HG02943 (cell line): Measurements from ENCODE around the gene NAA80.
"Not testable (repeated sequence)": the region's sequence is repeated elsewhere in the genome, so short reads cannot be mapped to it uniquely, and the experiment has no call there.

Source experiments
- ATAC-seq: cut with Tn5 transposase; IDR thresholded peaks from one replicate; pipeline ENCODE4 v1.9.1; 2021; ENCODE audit warnings: mild to moderate bottlenecking, low read depth, moderate library complexity; ENCODE audit not compliant: unreplicated experiment

NAA80 gene

GRCh38 chr3:50317300-50317699, 18.1 kb upstream of the NAA80 start:
- no peak for ATAC-seq

GRCh38 chr3:50316657-50317242, 17.5 kb upstream of the NAA80 start:
- ATAC-seq: no peak

GRCh38 chr3:50314816-50315215, 15.6 kb upstream of the NAA80 start:
- ATAC-seq: no peak

GRCh38 chr3:50314342-50314741, 15.1 kb upstream of the NAA80 start:
- ATAC-seq: no peak

GRCh38 chr3:50312041-50312440, 12.8 kb upstream of the NAA80 start:
- not testable (repeated sequence) for ATAC-seq

GRCh38 chr3:50304601-50305000, 5.4 kb upstream of the NAA80 start:
- no peak for ATAC-seq

GRCh38 chr3:50303013-50303815, 4.0 kb upstream of the NAA80 start, which contains the start of gene HYAL1:
TSS of gene HYAL1 (minus strand) at chr3:50303574. CDS start at chr3:50302956, 618 bp downstream.
- ATAC-seq: no peak

GRCh38 chr3:50302095-50303012, 3.1 kb upstream of the NAA80 start:
- ATAC-seq: no peak

- no peak for ATAC-seq
These were observed 1.6 kb upstream of the NAA80 start for GRCh38 chr3:50300681-50301254.

GRCh38 chr3:50299929-50300680, 900 bp upstream of the NAA80 start:
- ATAC-seq: no peak

GRCh38 chr3:50299638-50299928, 378 bp upstream of the NAA80 start:
- no peak for ATAC-seq

- ATAC-seq: no peak
These were observed 1.1 kb downstream of the NAA80 start for GRCh38 chr3:50297896-50298725.

- no peak for ATAC-seq
These were observed 1.8 kb downstream of the NAA80 start for GRCh38 chr3:50297384-50297775.

- no peak for ATAC-seq
These were observed 2.4 kb downstream of the NAA80 start for GRCh38 chr3:50296721-50297383.

- no peak for ATAC-seq
These were observed 3.4 kb downstream of the NAA80 start for GRCh38 chr3:50295553-50296431.

- no peak for ATAC-seq
These were observed 4.5 kb downstream of the NAA80 start for GRCh38 chr3:50294492-50295403.

- ATAC-seq: no peak
These were observed 5.1 kb downstream of the NAA80 start for GRCh38 chr3:50294089-50294488.
